ENCODE results near the gene CCDC33.

CCDC33 gene

DNA sequence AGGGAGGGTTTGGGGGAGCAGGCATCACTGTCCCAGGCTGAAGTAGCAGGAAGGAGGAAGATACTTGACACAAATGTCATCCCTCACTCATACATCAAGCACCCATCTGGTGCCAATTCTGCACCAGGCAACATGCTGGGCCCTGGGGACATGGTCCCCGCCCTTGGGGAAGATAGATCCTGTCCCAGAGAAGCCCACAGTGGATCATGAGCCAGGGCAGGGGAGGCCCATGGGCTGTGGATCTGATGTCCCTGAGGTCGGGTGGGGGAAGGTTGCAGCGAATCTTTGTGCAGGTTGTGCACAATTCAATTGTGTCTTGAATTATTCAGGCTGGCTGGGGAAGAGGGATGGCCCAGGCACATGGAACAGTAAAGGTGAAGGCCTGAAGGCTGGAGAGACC, 6.4 kb upstream of the CCDC33 start:
- no peak for DNase-seq (ENCODE audit: low read depth)

DNA sequence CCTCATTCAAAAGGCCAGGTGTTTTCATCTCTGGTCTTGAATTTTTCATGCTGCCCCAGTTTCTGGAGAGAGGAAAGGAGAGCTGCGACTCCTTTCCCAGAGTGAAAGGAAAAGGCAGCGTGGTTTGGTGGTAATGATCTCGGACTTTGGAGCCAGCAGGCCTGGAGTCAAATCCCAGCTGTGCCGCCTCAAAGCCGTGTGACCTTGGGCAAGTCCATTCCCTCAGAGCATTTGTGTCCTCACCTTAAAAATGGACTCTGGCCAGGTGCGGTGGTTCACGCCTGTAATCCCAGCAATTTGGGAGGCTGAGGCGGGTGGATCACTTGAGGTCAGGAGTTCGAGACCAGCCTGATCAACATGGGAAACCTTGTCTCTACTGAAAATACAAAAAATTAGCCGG, 4.7 kb upstream of the CCDC33 start:
- no peak for DNase-seq (ENCODE audit: low read depth)

DNA sequence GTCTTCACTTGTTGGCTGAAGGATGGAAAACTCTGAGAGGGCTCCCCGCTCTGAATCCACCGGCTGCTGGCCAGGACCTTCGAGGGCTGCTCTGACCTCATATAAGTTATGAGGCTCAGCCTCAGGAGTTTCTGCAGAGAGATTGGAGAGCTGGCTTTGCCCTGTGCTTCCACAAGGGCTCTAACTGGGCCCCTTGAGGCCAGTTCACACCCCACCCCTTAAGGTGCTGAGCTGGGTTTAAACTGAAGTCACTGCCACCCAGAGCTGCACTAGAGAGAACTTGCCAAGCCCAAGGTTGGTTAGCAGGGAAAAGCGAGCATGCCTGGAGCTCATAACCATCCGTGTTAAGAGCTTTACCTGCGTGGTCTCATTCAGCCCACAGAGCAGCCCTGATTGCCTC, 2.8 kb upstream of the CCDC33 start:
- DNase-seq (ENCODE audit: low read depth): no peak

DNA sequence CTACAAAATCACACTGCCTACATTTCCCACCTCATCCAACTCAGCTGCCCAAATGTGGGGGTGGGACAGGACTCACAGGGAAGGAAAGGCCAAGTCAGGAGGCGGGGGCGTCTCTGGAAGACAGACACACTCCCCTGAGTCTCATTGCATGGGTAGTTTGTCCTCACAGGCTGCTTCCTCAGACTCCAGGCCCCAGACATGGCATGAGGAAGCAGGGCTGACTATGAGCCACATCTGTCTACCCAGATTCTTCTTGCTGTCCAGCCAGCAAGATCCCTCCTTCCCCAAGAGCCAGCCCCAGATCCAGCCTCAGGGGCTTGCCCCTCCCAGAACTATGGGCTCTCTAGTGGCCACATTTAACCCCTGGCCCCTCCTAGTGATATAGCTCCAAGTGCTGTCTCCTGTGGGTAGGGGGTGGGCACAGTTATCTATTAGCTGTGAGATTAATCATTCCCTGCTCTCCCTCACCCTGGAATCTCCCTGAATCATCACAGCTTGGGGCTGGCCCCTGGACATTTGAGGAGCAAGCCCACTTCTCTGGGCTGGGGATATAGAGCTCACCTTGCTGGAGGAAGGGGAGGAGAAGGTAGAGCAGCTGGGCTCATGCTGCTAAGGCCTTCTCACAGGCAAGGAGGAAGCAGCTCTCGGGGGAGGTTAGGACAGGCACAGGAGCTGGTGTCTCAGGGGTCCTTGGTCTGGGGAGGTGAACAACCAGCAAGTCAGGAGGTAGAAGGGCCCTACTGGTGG, 2.1 kb upstream of the CCDC33 start:
- no peak for DNase-seq (ENCODE audit: low read depth)

DNA sequence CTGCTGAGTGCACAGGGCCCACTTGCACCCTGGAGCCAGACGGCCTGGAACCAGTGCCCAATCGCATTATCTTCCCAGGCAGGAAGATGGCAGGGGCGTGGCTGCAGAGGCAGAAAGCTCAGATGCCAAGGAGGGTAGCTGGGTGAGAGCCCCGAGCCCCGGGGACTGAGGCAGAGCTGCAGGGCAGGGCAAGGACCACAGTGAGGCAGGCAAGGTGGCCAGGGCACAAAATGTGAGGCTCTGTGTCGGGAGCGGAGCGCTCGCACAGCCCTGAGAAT, 1.6 kb upstream of the CCDC33 start:
- no peak for DNase-seq (ENCODE audit: low read depth)

DNA sequence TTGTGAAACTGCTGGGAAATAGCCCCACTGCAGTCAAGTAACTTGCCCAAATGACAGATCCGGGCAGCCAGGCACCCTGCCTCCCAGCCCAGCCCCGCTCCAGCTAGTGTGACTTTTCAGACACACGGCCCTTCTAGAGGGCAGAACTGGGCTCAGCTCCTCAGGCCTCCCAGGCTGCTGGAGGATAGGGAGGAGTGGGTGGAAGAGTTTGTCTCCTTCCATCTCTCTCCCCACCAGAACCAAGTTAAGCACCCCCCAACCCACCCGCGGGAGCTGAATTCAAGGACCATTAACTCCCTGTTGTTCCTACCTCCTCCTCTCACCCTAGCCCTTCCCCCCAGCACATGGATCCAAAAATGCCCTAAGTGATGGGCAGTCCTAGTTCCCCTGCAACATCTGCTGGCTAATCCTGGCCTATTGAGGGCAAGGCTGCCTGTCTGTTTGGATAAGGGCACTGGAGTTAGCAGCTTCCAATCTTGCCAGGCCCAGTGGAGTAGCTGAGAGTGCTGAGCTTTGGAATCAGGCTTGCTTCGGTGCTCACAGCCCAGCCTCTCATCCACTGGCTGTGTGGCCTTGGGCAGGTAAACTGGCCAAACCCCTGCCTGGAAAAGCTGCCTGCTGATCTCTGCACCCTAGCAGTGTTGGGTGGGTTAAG, 3.1 kb downstream of the CCDC33 start:
- DNase-seq (ENCODE audit: low read depth): no peak

DNA sequence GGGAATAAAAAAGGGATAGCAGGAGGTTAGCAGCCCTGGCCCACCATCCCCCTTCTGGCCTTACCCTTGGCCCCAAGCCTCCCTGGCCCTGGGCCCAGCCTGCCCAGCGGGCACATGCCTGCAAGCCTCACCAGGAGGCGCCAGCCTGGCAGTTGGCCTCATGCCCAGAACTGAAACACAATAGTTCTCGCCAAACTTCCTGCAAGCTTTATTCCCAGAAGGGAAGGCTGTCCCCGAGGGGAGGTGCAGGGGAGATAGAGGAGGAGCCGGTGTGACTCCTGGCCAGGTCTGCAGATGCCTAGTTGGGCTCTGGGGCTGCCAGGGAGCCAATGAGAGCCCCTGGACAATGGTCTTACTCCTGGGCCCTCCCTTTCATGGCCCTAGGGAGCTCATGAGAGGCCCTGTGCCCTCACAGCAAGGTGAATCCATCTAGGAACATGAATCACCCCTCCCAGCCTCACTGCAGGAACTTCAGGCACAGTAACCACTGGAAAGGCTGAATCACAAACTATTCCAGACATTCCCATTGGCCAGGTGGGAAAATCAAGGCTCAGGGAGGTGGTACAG, 4.0 kb downstream of the CCDC33 start:
- no peak for DNase-seq (ENCODE audit: low read depth)

DNA sequence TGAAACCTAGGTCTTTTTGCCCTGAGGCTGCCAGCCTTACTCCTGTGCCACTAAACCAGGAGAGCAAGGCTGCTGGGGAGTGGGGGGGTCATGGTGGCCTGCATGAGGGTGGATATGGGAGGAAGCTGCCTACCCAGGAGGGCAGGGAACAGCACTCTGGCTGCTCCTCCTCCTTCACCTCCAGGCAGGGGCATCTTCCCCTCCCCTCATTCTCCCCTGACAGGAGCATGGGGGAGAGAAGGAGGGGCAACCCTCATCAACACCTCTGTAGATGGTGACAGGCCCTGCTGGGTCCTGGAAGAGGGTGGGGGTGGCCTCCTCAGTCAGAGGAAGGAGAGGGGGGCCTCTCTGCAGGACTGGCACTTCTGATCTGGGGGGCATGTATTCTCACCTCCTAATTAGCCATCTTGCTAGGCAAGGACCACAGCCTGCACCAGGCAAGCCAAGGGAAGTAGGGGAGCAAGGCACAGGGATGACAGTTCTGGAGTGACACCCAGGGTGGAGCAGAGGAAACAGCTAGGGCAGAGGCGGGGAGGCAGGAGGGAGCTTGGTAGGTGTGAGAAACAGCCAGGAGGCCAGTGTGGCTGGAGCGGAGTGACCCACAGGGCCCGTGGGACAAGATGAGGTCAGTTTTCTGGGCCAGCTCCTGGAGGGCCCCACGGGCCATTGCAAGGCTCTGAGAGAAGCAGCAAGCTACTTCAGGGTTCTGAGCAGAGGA, 4.9 kb downstream of the CCDC33 start:
- no peak for DNase-seq (ENCODE audit: low read depth)

DNA sequence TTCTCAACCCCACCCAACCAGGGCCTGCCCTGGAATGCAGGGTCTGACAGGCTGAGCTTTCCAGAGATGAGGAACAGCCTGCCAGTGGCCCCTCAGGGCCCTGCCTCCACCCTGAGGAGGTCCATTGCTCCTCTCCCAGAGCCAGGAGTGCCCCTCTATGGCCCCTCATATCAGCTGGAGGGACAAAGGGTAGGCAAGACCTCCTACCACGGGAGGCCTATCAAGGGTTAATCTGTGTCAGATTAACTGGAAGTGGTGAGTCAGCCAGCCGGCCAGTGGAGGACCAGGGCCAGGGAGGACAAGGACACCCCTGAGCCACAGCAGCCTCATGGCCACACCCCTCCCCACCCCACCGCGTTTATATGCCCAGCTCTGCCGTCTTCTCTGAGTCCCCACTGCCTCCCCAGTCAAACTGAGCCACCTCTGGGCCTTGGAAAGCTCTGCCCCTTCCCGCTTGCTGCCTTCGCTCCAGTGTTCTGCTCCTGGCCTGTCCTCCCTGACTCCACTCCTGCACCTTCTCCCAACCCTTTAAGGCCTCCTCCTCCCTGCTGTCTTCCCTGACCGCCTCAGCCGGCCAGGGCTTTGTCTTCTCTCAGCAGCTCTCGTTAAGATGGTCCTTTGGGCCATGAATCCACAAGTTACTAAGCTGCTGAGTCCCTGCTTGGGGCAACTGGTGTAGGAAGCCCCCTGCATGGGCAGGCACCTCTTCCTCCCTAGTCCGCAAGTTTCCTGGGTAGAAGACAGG, 6.5 kb downstream of the CCDC33 start:
- no peak for DNase-seq (ENCODE audit: low read depth)

DNA sequence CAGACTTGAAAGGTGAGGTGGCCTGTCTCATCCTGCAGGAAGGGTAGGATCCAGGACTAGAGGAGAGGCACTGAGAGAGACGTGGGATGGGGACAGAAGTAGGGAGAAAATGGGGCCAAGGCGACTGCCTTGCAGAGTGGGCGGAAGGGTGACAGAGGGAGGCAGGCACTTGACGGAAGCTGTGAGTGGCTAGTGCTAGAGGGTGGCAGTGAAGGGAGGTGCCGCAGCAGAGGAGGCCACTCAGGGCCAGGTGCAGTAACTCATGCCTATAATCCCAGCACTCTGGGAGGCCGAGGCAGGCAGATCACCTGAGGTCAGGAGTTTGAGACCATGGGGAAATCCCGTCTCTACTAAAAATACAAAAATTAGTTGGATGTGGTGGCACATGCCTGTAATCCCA, 7.3 kb downstream of the CCDC33 start:
- DNase-seq (ENCODE audit: low read depth): no peak

DNA sequence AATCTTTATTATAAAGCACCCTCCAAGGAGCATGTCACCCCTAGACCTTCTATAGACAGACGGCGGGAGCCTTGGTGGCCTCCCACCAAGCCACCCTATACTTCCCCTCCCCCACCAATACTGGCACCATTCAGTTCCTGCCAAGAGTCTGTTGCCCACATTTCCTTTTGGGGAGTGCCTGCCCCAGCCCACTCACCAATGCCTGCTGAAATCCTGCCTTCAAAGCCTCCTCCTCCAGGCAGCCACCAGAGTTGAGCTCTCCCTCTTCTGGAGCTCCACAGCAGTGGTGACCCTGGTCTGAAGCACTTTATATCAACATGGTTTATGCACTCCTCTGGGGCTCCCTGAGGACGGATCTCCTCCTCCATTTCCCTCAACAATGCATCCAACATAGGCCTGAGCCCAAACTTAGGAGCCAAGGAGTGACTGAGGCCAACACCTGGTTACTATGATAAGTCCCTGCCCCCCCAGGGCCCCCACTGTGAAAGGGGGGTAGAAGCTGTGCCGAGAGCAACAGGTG, 8.8 kb downstream of the CCDC33 start:
- no peak for DNase-seq (ENCODE audit: low read depth)

DNA sequence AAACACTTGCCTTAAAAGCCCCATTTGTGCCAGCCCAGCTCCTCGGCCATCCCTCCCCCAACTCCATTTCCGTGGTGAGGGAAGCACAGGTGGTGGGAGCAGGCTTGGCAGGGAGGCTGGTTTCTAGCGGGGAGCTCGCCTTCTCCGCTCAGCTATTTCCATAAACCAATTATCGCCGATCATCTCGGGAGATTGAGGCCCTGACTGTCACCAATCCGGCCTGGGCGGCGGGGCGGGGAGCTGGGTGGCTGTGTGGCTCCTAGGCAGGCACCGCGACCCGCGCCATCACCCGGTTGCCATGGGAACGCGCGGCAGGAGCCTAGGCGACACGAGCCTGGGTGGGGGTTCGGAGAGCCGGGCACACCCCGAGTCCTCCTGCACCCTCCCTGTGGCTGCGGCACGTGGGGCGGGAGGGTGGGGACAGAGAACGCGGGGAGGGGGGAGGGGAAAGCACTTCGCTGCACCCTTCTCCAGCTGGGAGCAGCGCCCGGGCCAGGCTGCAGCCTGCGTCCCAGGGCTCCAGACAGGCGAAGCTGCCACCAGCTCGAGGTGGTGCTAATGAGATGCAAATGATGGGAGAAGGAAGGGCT, 9.3 kb downstream of the CCDC33 start:
- no peak for DNase-seq (ENCODE audit: low read depth)

DNA sequence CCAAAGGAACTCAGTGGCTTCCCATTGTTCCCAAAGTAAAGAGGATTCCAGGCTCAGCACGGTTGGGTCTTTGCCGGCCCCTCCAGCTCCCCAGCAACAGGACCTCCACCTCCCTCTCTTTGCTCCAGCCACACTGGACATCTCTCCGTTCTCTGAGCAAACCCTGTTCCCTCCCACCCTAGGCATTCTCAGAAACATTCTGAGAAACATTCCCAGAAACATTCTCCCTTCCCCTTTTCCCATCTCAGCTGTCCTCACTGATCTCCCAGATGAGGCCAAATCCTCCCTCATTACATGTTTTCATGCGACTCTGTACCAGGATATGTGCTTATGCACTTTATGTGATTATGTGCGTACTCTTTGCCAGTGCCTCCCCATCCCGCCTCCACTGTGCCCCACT, 14.1 kb downstream of the CCDC33 start:
- DNase-seq (ENCODE audit: low read depth): no peak

DNA sequence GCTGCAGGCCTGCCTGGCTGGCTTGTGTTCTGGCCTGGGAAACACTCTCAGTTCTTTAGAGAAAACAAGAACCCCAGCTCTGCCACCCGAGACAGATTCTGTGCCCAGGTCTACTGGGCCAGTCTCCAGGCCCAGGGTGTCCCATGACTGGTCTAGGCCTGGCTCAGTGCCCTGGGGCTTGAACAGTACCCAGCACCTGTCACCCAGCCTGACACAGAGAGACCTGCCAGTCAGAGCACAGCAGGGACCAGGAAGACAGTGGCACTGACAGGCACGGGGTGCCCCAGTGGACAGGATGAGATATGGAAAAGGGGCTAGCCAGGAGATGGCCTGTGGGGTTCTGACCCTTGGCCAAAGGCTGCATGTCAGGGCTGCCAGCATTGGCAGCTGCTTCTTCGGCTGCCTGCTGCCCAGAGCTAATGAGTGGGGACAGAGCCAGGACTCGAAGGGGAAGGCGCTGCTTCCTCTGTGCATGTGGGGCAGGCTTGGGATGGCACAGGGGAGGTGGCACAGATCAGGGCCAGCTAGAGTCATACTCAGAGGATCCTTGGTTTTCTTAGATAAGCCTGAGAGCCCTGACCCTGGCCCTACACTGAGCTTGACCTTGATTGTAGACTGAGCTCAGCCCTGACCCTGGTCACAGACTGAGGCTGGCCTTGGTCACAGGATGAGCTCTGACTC, 15.1 kb downstream of the CCDC33 start:
- DNase-seq (ENCODE audit: low read depth): no peak

DNA sequence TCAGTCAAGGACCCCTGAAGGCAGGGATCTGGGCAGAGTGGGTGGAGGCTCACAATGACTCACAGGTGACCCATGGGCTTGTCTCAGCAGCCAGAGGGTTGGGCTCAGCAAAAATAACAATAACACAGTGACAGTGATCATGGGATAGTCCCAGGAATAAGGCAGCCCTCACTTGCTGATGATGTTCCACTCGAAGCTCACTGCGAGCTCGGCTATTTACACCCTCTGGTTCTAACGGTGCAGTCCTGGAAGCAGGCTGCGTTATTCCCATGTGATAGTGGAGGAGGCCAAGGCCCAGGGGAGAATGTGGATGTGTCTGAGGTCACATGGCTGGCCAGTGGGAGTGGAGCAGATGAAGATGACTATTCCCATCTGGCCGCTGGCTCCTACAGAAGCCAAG, 16.2 kb downstream of the CCDC33 start:
- no peak for DNase-seq (ENCODE audit: low read depth)

DNA sequence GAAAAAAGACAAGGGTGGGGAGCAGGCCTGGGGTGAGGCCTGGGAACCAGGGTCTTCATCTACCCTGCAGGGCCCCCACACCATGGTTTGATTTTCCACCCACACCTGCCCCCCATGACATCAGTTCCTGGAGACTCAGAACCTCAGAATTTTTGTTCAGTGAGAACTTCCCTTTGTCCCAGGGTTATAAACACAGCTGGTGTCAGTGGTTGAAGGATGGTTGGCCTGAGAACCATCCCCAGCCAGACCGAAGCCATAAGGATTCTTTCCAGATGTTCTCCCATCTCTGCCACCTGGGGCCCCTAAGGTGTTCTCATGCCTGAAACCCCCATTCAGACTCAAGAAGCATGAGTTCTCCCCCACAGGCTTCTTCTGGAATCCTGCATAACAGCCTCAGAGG, 16.6 kb downstream of the CCDC33 start:
- DNase-seq (ENCODE audit: low read depth): no peak

DNA sequence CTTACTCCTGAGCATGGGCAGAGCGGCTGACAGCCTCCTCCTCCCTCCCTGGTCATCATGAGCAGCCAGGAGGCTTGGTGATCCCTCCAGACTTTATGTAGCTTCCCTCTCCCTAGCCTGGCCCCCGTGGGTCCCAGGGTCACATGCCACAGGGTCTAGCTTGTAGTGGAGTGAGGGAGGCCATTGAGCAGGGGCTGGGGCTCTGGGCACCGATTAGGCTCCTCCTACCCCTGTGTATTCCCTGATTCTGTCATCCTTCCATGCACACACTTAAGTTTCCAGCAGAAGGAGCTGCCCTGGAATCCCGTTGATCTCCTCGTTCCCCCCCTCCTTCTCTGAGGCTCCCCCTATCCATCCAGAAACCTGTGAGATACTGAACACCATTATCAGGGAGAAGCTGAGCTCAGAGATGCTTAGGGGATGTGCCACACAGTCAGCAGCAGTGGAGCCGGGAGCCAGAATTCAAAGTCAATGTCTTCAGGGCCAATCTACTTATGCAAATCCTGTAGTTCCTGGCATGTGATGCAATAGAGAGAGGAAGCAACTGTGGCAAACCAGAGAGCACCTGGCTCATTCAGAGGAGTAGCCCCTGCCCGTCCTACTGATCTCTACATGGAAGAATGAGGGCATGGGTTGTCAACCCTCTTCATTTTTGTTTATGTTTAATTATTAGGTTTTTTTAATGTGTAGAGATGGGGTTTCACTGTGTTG, 17.2 kb downstream of the CCDC33 start:
- DNase-seq (ENCODE audit: low read depth): no peak

DNA sequence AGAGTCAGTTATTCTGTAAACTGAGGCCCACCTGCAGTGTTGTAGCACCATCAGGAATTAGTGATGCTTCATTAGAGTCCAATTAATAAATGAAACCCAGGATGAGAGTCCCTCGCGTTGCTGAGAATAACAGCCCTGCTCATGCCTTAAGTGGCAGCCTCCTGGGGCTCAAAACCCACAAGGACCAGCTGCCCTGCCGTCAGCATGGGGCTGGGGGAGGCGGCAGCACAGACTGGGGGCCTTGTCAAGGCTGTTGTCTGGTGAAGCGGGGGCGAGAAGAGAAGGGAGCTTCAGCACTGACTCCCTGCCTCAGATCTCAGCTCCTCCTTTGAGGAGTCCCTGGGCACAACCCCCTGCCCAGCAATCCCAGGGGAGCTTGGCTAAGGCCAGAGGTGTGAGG, 21.0 kb downstream of the CCDC33 start:
- no peak for DNase-seq (ENCODE audit: low read depth)

DNA sequence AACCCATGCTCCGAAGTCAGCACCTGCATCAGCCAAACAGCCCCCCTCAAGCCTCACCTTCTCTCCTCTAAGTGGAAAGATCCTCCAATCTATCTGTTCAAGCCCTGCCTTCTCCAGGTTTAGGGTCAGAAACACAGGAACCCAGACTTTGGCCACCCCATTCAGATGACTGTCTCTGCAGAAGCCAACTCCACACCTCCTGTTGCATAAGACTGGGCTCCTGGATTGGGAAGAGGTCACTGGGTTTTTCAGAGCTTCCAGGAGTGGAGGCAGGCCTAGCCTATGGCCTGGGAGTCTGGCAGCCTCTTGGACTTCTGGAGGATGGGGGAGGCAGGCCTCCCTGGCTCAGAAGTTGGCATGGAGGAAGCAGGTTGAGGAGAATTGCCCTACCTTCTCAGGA, 21.5 kb downstream of the CCDC33 start:
- no peak for DNase-seq (ENCODE audit: low read depth)

DNA sequence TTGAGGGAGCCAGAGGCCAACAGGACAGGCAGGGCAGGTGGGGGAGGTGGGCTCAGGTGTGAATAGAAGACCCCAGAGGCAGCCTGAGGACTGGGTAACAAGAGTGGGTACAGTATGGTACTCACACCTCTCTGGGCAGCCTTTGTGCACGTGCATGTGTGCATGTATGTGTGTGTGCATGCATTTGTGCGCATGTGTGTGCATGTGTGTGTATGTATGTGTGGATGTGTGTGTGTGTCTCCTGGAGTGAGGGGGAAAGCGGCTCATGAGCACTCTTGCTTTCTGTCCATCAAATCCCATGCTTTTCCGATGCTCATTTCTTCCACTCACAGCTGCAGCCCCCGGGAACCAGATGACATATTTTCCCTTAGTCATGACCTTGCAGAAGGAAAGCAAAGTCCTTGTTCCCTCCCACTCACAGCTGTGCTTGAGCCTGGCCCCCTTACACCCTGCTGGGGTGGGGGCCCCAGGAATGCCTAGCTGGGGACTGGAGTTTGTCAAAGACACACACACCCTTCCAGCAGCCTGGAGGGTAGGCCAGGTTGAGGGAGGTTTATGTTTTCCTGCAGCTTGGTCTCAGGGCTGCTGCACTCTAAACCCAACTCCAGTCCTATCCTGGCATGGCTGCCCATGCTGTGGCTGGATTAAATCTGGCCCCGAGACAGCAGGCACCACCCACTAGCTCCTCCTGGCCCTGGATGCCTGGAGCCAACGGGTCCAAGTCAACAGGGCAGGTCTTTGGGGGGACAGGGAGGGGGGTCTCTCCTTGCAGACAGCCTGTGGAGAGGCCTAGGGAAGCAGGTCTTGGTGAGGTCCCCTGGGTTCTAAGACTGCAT, 22.5 kb downstream of the CCDC33 start:
- DNase-seq (ENCODE audit: low read depth): no peak

All from CMK (cell line).